Activated CD4-positive, alpha-beta memory T cell treated with anti-CD3 and anti-CD28 coated beads for 36 hours (primary cell): ENCODE measurements around the gene MORN3. TPM values are rescaled to one million over a fixed set of nuclear protein-coding genes. Genes with fewer than 3 reads are reported as not detected.
"Not testable (repeated sequence)": the region's sequence is repeated elsewhere in the genome, so short reads cannot be mapped to it uniquely, and the experiment has no call there.

Experiments
- CTCF ChIA-PET: fragments of 350-600 bp; sonication (Branson Sonifier 250); formaldehyde crosslinking; loops from one replicate; lab custom pipeline; 2021; ENCODE audit warnings: antibody characterized with exemption, inconsistent platforms; lab: Charles Lee
- POLR2A ChIA-PET: fragments of 350-600 bp; sonication (Branson Sonifier 250); formaldehyde crosslinking; loops from one replicate; lab custom pipeline; 2021; ENCODE audit warnings: antibody characterized with exemption; lab: Charles Lee
- DNase-seq: peaks from one replicate; pipeline ENCODE4 v3.0.0-alpha.2; 2020
- H3K27ac Mint-ChIP-seq: one replicate; pipeline ENCODE4 v1.8.0; 2021; ENCODE audit warnings: mixed read lengths
- H3K27me3 Mint-ChIP-seq: one replicate; pipeline ENCODE4 v1.8.0; 2021; ENCODE audit warnings: mixed read lengths
- H3K36me3 Mint-ChIP-seq: one replicate; pipeline ENCODE4 v1.8.0; 2021; ENCODE audit warnings: mixed read lengths
- H3K4me1 Mint-ChIP-seq: one replicate; pipeline ENCODE4 v1.8.0; 2021; ENCODE audit warnings: low read depth, mixed read lengths
- H3K4me3 Mint-ChIP-seq: one replicate; pipeline ENCODE4 v1.8.0; 2021; ENCODE audit warnings: mild to moderate bottlenecking, mixed read lengths
- H3K9me3 Mint-ChIP-seq: one replicate; pipeline ENCODE4 v1.8.0; 2021; ENCODE audit warnings: mixed read lengths
- intact Hi-C: fragments of 100-400 bp; cut with micrococcal nuclease; formaldehyde crosslinking; loops from one replicate; pipeline ENCODE4 v1.15.1; 2023
- total RNA-seq, 2 experiments: library from RNA; stranded (reverse); gene quantifications; one replicate each; pipeline ENCODE4 v1.2.3, GENCODE V29; 2021

Gene MORN3
- total RNA-seq, 2 experiments from 2014 or later = 2.7 to 3.7 TPM

DNA sequence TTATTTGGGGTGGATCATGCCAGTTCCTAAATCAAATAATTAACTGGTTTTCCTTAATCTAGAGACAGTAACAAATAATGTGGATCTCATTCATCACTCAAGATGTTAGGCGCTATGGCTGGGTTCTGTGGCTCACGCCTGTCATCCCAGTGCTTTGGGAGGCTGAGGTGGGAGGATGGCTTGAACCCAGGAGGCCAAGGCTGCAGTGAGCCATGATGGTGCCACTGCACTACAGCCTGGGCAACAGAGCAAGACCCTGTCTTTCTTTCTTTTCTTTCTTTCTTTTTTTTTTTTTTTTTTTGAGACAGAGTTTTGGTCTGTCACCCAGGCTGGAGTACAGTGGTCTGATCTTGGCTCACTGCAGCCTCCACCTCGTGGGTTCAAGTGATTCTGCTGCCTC lies 23.3 kb upstream of the MORN3 start:
- POLR2A ChIA-PET, DNase-seq, intact Hi-C loops, H3K27me3 Mint-ChIP-seq, H3K9me3 Mint-ChIP-seq, H3K27ac Mint-ChIP-seq, H3K36me3 Mint-ChIP-seq, H3K4me3 Mint-ChIP-seq, H3K4me1 Mint-ChIP-seq: not testable (repeated sequence)
- CTCF ChIA-PET = interaction anchor here (0.9 to 6.2 kb wide), 6 partner anchors 19 to 193 kb away, joined by 3 to 59 read pairs (median 6); partner anchors contain the start of genes RHOF and TMEM120B

DNA sequence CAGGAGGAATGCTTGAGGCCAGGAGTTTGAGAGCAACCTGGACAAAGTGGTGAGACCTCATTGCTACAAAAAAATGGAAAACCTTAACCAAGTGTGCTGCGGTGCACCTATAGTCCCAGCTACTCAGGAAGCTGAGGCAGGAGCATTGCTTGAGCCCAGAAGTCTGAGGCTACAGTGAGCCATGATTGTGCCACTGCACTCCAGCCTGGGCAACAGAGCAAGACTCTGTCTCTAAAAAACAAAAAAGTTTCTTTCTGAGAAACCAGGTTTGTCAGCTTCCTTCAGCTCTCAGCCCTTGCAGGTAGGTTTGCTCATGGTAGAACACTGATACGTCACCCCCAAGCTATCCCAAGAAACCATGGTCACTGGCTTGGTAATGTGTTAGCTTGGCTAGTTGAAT lies 20.0 kb upstream of the MORN3 start:
- H3K4me1 Mint-ChIP-seq = peaks cover 6% of the 10 kb centered on the region
- H3K9me3 Mint-ChIP-seq = no peaks in the 10 kb centered on the region
- CTCF ChIA-PET = interaction anchor here (0.9 to 6.7 kb wide), 6 partner anchors 21 to 137 kb away, joined by 3 to 67 read pairs (median 6); partner anchors contain the start of genes ORAI1 and RHOF
- H3K4me3 Mint-ChIP-seq = no peak overlapping the region
- no peak for DNase-seq
- H3K27me3 Mint-ChIP-seq = no peaks in the 10 kb centered on the region
- H3K36me3 Mint-ChIP-seq = peaks cover 2% of the 10 kb centered on the region
- intact Hi-C loops = no loop called here
- POLR2A ChIA-PET = no interaction called here
- no peak overlapping the region for H3K27ac Mint-ChIP-seq

DNA sequence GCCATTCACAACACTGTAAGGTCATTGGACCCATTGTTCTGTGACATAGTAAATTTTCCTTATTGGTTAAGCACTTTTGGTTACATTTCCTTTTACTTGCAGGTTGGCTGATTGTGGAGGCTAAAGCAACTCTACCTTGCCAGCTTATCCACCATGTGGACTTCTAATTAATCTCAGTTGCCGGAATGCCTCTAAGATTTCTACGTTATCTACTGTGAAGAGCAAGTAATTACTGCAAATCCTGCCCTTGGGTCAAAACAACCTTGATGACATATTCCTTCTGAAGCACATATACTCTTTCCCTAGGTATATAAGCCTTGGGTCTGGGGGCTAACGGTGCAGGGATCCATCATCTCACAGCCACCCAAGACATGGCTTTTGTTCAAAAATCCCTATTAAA lies 19.5 kb upstream of the MORN3 start:
- peaks cover 6% of the 10 kb centered on the region for H3K4me1 Mint-ChIP-seq
- DNase-seq = no peak
- H3K27ac Mint-ChIP-seq = no peak overlapping the region
- no peaks in the 10 kb centered on the region for H3K27me3 Mint-ChIP-seq
- H3K9me3 Mint-ChIP-seq = no peaks in the 10 kb centered on the region
- intact Hi-C loops = no loop called here
- CTCF ChIA-PET = interaction anchor here (0.9 to 6.7 kb wide), 5 partner anchors 62 to 136 kb away, joined by 3 to 67 read pairs (median 7); partner anchors contain the start of genes ORAI1 and RHOF
- H3K4me3 Mint-ChIP-seq = no peak overlapping the region
- POLR2A ChIA-PET = no interaction called here
- peaks cover 2% of the 10 kb centered on the region for H3K36me3 Mint-ChIP-seq

DNA sequence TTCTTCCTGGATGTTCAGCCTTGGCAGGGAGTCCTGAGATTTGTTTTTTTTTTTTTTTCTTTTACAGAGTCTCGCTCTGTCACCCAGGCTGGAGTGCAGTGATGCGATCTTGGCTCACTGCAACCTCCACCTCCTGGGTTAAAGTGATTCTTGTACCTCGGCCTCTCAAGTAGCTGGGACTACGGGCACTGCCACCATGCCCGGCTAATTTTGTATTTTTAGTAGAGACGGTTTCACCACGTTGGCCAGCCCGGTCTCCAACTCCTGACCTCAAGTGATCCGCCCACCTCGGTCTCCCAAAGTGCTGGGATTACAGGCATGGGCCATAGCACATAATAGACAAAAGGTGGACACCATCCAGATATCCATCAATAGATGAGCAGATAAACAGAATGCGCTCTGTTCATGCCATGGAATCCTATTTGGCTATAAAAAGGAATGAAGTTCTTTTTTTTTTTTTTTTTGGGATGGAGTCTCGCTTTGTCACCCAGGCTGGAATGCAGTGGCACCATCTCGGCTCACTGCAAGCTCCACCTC lies 10.3 kb upstream of the MORN3 start:
- POLR2A ChIA-PET = interaction anchor here (0.6 to 0.7 kb wide), 2 partner anchors 143 to 899 kb away, joined by 3 to 4 read pairs; no protein-coding TSS in a partner anchor
- H3K27ac Mint-ChIP-seq, H3K9me3 Mint-ChIP-seq, H3K27me3 Mint-ChIP-seq, DNase-seq, H3K4me1 Mint-ChIP-seq, H3K4me3 Mint-ChIP-seq, H3K36me3 Mint-ChIP-seq: not testable (repeated sequence)
- CTCF ChIA-PET = interaction anchor here (1.1 to 2.3 kb wide), 3 partner anchors 11 to 147 kb away, joined by 3 to 12 read pairs (median 6); partner anchors contain the start of gene MORN3
- intact Hi-C loops = loop anchor here (2.0 to 5.0 kb wide), 3 partner anchors 97 to 179 kb away; partner anchors contain the start of gene KDM2B

DNA sequence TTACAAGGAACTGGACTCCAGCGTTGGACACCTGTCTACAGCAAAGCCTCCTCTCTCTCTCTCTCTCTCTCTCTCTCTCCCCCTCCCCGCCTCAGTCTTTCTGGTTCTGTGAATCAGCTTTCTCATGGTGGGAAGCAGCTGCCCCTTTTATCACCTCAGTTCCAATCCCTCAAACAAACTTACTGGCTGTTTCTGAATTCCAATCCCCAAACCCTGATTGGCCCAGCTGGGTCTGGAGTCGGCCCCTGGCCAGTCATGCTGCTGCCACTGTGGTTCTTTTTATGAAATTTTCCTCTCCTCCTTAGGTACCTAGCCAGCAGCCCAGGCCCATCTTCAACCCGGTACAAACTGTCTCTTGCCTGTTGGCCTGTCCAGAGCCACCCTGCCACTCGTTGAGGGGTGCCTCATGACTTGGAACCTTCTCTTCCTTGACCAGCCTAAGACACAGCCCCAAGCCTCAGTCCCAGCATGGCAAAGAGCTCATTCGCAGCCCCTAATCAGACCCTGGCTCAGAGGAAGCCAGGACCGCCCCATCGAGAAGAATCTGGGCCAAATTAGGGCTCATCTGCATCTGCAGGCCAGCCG lies 9.4 kb upstream of the MORN3 start:
- no peak overlapping the region for H3K27ac Mint-ChIP-seq
- H3K36me3 Mint-ChIP-seq = no peaks in the 10 kb centered on the region
- no peak for DNase-seq
- H3K4me1 Mint-ChIP-seq = peaks cover 9% of the 10 kb centered on the region
- intact Hi-C loops = no loop called here
- no peaks in the 10 kb centered on the region for H3K27me3 Mint-ChIP-seq
- POLR2A ChIA-PET = interaction anchor here (0.7 kb wide), 1 partner anchor 142 kb away, joined by 4 read pairs; no protein-coding TSS in a partner anchor
- no peaks in the 10 kb centered on the region for H3K9me3 Mint-ChIP-seq
- no peak overlapping the region for H3K4me3 Mint-ChIP-seq
- CTCF ChIA-PET = interaction anchor here (1.5 to 2.3 kb wide), 2 partner anchors 126 to 146 kb away, joined by 3 to 12 read pairs; no protein-coding TSS in a partner anchor

DNA sequence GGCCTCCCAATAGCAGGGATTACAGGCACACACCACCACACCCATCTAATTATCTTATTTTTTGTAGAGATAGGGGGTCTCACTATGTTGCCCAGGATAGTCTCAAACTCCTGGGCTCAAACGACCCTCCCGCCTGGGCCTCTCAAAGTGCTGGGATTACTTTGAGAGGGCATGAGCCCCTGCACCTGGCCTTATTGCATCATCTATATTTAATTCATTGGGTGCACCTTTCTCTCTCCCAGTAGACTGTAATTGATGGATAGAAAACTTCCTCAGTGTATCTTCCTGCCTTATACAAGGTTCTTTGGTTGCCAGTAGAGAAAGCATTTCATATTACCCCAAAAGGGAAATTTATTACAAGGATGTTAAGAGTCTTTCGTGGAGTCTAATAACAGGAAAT lies 8.9 kb upstream of the MORN3 start:
- no peaks in the 10 kb centered on the region for H3K27me3 Mint-ChIP-seq
- H3K9me3 Mint-ChIP-seq = no peaks in the 10 kb centered on the region
- H3K36me3 Mint-ChIP-seq = no peaks in the 10 kb centered on the region
- POLR2A ChIA-PET = no interaction called here
- DNase-seq = no peak
- no peak overlapping the region for H3K27ac Mint-ChIP-seq
- H3K4me3 Mint-ChIP-seq = no peak overlapping the region
- CTCF ChIA-PET = interaction anchor here (0.6 to 2.3 kb wide), 3 partner anchors 99 to 145 kb away, joined by 3 to 12 read pairs (median 4); no protein-coding TSS in a partner anchor
- H3K4me1 Mint-ChIP-seq = peaks cover 13% of the 10 kb centered on the region
- intact Hi-C loops = no loop called here

DNA sequence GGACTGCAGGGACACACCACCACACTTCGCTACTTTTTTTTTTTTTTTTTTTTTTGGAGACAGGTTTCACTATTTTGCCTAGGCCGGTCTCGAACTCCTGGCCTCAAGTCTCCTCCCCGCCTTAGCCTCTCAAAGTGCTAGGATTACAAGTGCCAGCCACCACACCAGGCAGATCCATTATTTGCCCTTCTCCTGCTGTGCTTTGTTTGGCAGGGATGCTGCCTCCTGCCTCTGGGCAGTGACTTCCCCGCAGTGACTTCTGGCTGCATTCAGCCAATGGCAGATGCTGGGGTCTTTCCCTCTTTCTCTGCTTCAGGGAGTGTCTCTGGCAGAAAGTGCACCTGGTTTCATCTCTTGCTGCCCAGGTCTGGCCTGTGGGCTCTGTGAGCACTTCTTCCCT lies 6.7 kb upstream of the MORN3 start:
- no peak overlapping the region for H3K27ac Mint-ChIP-seq
- no peaks in the 10 kb centered on the region for H3K36me3 Mint-ChIP-seq
- H3K27me3 Mint-ChIP-seq = no peaks in the 10 kb centered on the region
- peaks cover 23% of the 10 kb centered on the region for H3K4me1 Mint-ChIP-seq
- POLR2A ChIA-PET = no interaction called here
- no peak for DNase-seq
- H3K9me3 Mint-ChIP-seq = no peaks in the 10 kb centered on the region
- H3K4me3 Mint-ChIP-seq = no peak overlapping the region
- intact Hi-C loops = no loop called here
- CTCF ChIA-PET = interaction anchor here (1.1 kb wide), 1 partner anchor 118 kb away, joined by 4 read pairs; no protein-coding TSS in a partner anchor

DNA sequence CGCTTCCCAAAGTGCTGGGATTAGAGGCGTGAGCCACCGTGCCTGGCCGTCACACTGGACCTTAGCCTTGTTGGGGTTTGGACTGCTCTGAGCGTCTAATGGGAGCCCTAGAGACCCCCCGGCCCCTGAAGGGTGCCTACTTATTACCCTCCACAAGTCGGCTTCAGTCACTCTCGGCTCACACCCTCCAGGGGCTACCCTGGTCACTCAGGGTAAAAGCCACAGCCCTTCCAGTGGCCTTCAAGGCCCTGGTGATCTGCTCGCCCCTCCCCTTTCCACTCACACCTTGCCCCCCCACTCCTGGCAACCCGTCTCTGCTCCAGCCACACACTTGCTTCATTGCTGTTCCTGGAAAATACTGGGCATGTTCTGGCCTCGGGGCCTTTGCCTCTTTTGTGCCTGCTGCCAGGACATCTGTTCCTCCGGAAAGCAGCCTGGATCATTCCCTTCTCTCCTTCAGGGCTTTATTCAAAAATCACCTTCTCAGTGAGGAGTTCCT lies 3.6 kb upstream of the MORN3 start:
- peak; percentile 29 for DNase-seq

DNA sequence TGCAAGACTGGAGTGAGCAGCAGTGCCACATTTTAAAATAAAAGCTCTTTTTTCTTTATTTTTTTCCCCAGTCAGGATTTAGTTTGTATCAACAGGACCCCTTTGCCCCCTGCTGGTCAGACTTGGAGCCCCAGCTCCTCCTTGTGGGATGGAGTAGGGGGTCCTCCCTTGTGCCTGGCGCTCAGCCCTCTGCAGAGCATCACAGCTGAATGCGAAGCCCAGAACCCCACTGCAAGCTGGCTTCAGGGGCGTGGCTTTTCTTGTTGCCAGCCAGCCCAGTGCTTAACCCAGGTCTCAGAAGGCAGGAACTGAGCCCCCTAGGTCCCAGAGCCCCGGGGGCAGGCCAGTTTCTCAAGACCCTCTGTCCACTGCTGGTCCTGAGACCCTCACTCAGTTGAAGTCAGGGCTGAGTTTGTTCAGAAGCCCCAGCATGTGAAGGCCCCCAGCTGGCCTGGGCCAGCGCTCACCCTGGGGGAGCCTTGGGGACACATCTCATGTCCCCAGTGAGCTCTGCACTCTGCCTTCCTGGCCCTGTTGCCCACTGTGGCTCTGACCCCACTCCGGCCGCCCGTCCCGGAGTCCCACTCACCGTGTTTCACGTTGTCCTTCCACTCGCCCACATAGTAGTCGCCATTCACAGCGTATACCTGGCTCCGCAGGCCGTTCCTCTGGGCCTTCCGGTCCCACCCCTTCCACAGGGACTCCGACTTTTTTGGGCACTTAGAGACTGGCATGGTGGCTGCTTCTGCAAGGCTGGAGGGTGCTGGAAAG lies 519 bp downstream of the MORN3 start:
- ChIA-PET CTCF (interaction anchor here (0.6 to 5.9 kb wide), 25 partner anchors 11 to 191 kb away, joined by 3 to 109 read pairs (median 4); partner anchors contain the start of gene ORAI1), POLR2A (interaction anchor here (0.7 to 1.1 kb wide), 3 partner anchors 10 to 132 kb away, joined by 3 to 6 read pairs (median 4); no protein-coding TSS in a partner anchor)
- Mint-ChIP-seq H3K27ac (peak overlapping the region; percentile 62), H3K9me3 (no peaks in the 10 kb centered on the region), H3K4me3 (no peak overlapping the region), H3K4me1 (peaks cover 51% of the 10 kb centered on the region), H3K27me3 (no peaks in the 10 kb centered on the region), H3K36me3 (peaks cover 2% of the 10 kb centered on the region)
- intact Hi-C loops = no loop called here
- peak; percentile 68 for DNase-seq

More for the DNA sequence above, 3.6 kb upstream of the MORN3 start:
- ChIA-PET POLR2A (interaction anchor here (0.7 to 2.8 kb wide), 6 partner anchors 16 to 136 kb away, joined by 3 to 46 read pairs (median 6); partner anchors contain the start of gene ORAI1), CTCF (interaction anchor here (1.3 to 5.9 kb wide), 3 partner anchors 9 to 45 kb away, joined by 3 to 109 read pairs (median 57); partner anchors contain the start of gene ORAI1)
- H3K36me3 Mint-ChIP-seq = no peaks in the 10 kb centered on the region
- H3K27me3 Mint-ChIP-seq = no peaks in the 10 kb centered on the region
- no peaks in the 10 kb centered on the region for H3K9me3 Mint-ChIP-seq
- H3K27ac Mint-ChIP-seq = peak overlapping the region; percentile 99
- intact Hi-C loops = loop anchor here (2.0 kb wide), 2 partner anchors 14 to 136 kb away; no protein-coding TSS in a partner anchor
- peak overlapping the region; percentile 84 for H3K4me3 Mint-ChIP-seq
- H3K4me1 Mint-ChIP-seq = peaks cover 31% of the 10 kb centered on the region

DNA sequence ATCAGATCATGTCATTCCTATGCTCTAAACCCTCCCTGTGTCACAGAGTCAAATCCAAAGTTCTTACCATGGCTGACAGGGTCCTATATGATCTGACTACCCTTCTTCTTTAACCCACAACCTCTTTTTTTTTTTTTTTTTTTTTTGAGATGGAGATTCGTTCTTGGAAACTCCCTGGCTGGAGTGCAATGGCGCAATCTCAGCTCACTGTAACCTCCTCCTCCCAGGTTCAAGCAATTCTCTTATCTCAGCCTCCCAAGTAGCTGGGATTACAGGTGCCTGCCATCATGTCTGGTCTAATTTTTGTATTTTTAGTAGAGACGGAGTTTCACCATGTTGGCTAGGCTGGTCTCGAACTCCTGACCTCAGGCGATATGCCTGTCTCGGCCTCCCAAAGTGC lies 2.6 kb downstream of the MORN3 start:
- H3K36me3 Mint-ChIP-seq, POLR2A ChIA-PET, DNase-seq, H3K27me3 Mint-ChIP-seq, H3K9me3 Mint-ChIP-seq, H3K4me3 Mint-ChIP-seq, intact Hi-C loops: not testable (repeated sequence)
- Mint-ChIP-seq H3K4me1 (peaks cover 51% of the 10 kb centered on the region), H3K27ac (peak overlapping the region; percentile 28)
- CTCF ChIA-PET = interaction anchor here (1.2 to 3.6 kb wide), 2 partner anchors 15 to 114 kb away, joined by 3 to 68 read pairs; no protein-coding TSS in a partner anchor

DNA sequence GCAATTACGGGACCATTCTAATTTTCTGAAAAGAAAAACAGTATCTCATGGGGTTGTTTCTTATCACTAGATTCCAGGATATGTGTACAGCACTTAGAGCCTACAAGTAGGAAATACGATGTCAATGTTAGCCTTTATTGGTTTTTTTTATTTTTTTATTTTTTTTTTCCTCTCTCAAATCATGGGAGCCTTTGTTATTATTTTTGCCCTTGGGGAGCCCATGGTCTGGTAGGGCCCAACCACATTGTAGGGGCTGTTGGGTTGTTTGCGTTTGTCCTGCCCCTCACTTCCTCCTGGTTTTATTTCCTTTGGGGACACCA lies 5.9 kb downstream of the MORN3 start:
- intact Hi-C loops = no loop called here
- H3K9me3 Mint-ChIP-seq = no peaks in the 10 kb centered on the region
- peak overlapping the region; percentile 83 for H3K27ac Mint-ChIP-seq
- POLR2A ChIA-PET = no interaction called here
- peaks cover 2% of the 10 kb centered on the region for H3K36me3 Mint-ChIP-seq
- no peak for DNase-seq
- H3K27me3 Mint-ChIP-seq = no peaks in the 10 kb centered on the region
- peak overlapping the region; percentile 72 for H3K4me3 Mint-ChIP-seq
- H3K4me1 Mint-ChIP-seq = peaks cover 59% of the 10 kb centered on the region
- CTCF ChIA-PET = no interaction called here
